Stimulated activated CD8-positive, alpha-beta memory T cell treated with anti-CD3 and anti-CD28 coated beads, Interleukin-7, amount 100 ng/mL, for 48 hours (primary cell): ENCODE results near the gene SLC13A3.

Source experiments
- DNase-seq, 2 donors: peaks; one replicate each; pipeline ENCODE4 v3.0.0-alpha.2; 2020; ENCODE audit warnings: low read depth in 1 of 2; ENCODE audit errors: extremely low read depth in 1 of 2

SLC13A3 gene

GRCh38 chr20:46583411-46584214 lies 67.6 kb downstream of the SLC13A3 start:
- no peak for DNase-seq

- no peak for DNase-seq
Measured at GRCh38 chr20:46582648-46583047, 68.6 kb downstream of the SLC13A3 start.

- DNase-seq, result no peak
Measured at GRCh38 chr20:46581391-46581790, 69.9 kb downstream of the SLC13A3 start.

GRCh38 chr20:46580613-46581205 lies 70.5 kb downstream of the SLC13A3 start:
- DNase-seq, result no peak

- no peak for DNase-seq
Measured at GRCh38 chr20:46578745-46579144, 72.5 kb downstream of the SLC13A3 start.

GRCh38 chr20:46576774-46577395 lies 74.4 kb downstream of the SLC13A3 start:
- no peak for DNase-seq

GRCh38 chr20:46575937-46576461 lies 75.3 kb downstream of the SLC13A3 start:
- DNase-seq, result no peak

- no peak for DNase-seq
Measured at GRCh38 chr20:46575394-46575793, 75.9 kb downstream of the SLC13A3 start.

- DNase-seq, result no peak
Measured at GRCh38 chr20:46573788-46574584, 77.3 kb downstream of the SLC13A3 start.

- no peak for DNase-seq
Measured at GRCh38 chr20:46573234-46573633, 78.0 kb downstream of the SLC13A3 start.

- DNase-seq, result no peak
Measured at GRCh38 chr20:46572790-46573189, 78.5 kb downstream of the SLC13A3 start.

- DNase-seq, result no peak
Measured at GRCh38 chr20:46572153-46572552, 79.1 kb downstream of the SLC13A3 start.

- DNase-seq, result no peak
Measured at GRCh38 chr20:46571418-46571817, 79.8 kb downstream of the SLC13A3 start.

GRCh38 chr20:46570956-46571355 lies 80.3 kb downstream of the SLC13A3 start:
- DNase-seq, result no peak

- no peak for DNase-seq
Measured at GRCh38 chr20:46569961-46570360, 81.3 kb downstream of the SLC13A3 start.

GRCh38 chr20:46568570-46569129 lies 82.6 kb downstream of the SLC13A3 start:
- no peak for DNase-seq

GRCh38 chr20:46566125-46566524 lies 85.1 kb downstream of the SLC13A3 start:
- DNase-seq, result no peak

GRCh38 chr20:46564241-46564957 lies 86.9 kb downstream of the SLC13A3 start:
- no peak for DNase-seq

- no peak for DNase-seq
Measured at GRCh38 chr20:46563860-46564221, 87.4 kb downstream of the SLC13A3 start.
